IPS-NIHi7 (cell line): Measurements from ENCODE around the gene SHROOM3.

ENCODE experiments used
- DNase-seq: peaks from one replicate; pipeline ENCODE4 v3.0.0; 2012; ENCODE audit warnings: mixed read lengths; ENCODE audit errors: extremely low spot score

SHROOM3 gene

DNA sequence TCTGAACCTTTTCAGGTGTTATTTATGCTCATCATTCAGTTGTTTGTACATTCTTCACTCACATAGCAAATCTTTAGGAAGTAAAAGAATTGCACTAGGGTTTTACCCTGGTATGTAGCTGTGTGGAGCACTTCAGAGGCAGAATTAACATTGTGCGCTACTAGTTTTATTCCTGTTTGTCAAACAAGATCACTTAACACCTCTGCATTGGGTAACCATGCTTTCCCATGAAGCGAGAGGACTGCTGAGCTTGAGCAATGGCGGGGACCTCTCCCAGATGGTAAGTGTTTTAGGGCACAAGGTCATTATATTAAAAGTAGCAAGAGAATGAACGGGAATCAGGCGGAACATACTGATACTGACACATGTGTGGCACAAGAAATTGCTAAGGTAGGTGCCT lies 59.2 kb downstream of the SHROOM3 start:
- DNase-seq: no peak

- no peak for DNase-seq
Observed at GRCh38 chr4:76494871-76495590, 60.0 kb downstream of the SHROOM3 start.

- no peak for DNase-seq
Observed at GRCh38 chr4:76498550-76498949, 63.5 kb downstream of the SHROOM3 start.

GRCh38 chr4:76499461-76499860 lies 64.4 kb downstream of the SHROOM3 start:
- DNase-seq: no peak

DNA sequence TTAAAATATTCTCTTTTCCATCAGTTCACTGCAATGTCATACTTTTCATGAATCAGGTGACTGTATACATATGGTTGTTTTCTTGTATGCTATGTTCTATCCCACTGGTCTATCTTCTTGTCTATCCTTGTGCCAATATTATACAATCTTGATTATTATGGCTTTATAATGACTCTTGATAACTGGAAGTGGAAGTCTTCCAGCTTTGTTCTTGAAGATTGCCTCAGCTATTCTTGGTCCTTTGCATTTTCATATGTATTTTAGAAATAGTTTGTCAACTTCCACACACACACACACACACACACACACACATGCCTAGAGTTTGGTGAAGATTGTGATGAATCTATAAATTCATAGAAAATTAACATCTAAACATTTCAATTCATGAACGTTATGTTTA lies 67.9 kb downstream of the SHROOM3 start:
- no peak for DNase-seq

- peak; percentile 46 for DNase-seq
Observed at GRCh38 chr4:76504613-76505465, 69.8 kb downstream of the SHROOM3 start.

DNA sequence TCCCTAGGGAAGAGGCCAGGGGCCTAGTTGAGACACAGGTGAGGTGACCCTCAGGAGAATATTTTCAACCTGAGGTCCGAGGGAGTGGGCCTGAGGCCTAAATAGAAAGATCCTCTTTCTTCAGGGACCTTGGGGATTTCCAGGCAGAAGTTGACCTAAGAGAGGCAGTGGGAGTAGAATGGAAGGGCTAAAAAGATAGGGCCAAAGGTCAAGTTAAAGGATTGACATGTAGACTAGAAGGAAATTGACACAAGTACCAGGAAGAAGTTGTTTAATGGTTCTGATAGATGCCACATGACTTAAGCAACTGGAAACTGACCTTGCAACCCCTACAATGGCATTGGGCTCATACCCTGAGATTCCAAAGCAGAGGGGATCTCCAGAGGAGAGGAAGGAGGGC lies 76.9 kb downstream of the SHROOM3 start:
- no peak for DNase-seq

DNA sequence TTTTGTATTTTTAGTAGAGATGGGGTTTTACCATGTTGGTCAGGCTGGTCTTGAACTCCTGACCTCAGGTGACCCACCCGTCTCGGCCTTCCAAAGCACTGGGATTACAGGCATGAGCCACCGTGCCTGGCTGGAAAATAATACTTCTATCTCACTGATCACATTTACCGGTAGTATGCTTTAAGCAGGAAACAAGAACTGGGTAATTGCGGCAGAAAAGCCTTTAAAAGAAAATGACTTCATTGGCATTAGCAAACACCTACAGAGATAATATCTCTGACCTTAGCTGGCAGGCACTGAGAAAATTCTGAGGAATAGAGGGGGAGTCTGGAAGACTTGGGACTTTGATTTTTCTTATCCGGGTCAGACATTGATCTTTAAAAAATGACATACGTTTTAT lies 78.5 kb downstream of the SHROOM3 start:
- DNase-seq: no peak

GRCh38 chr4:76514087-76514486 lies 79.1 kb downstream of the SHROOM3 start:
- DNase-seq: no peak

DNA sequence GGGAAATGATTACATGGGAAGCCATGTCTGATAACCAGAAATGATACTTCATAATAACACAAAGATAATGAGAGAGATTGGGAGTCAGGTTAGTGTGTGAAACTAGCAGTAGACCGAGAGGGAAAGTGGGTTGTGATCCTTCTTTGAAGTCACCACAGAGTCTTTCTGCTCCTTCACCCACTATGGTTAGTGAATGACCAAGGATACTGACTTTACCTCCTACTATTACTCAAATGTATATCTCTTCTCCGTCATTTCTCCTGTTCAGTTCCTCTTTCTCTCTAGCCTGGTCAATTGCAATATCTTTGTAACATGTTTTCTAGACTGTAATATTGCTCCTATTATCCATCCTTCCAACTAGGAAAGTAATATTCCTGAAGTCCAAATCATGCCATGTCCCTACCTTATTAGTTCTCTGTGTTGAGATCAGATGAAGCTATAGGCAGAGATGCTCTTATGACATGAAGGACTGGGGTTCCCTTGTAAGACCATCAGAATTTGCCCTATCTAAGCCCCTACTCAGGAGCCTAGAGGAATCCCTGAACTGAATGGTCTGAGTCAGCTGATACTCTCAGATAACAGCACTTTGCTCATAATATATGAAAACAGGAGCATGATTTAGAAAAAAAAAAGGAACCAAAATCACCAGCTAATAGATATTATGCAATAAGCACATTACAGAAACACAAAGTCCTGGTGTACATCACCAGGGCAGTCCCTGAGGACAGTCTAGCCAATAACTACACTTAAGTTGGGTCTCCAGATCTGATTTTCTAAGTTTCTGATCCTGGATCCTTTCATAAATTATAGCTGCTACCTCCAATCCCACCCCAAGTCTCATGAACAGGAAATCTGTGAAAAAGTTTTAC lies 81.2 kb downstream of the SHROOM3 start:
- no peak for DNase-seq

DNA sequence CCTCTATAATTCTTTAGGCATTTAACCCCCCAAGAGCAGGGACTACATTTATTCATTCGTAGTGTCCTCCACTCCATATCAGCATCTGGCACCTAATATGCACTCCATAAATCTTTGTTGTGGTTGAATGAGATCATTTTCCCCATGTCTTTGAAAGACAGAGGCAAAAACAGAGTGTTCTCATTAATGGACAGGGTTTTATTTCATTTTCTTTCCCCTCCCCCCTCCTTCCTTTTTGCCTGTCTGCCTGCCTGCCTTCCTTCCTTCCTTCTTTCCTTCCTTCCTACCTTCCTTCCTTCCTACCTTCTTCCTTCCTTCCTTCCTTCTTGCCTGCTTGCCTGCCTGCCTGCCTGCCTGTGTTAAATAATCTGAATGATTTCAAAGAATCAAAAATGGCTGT lies 83.2 kb downstream of the SHROOM3 start:
- DNase-seq: no peak

DNA sequence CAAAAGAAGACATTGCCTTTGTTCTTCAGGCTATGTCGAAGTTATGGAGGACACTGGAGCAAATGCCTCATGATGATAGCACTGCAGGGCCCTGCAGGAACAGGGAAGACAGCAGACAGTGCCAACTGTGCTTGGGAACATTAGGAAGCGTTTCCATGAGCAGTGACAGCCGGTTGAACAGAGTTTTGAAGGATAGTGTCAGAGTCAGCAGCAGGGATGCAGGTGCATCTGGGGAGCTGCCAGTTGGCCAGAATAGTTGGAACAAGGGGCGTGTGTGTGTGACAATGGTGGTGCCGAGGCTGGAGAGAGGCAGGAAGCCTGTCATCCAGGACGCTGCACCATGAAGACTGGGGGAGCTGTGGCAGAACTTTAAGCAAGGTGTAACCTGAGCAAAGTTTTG lies 88.6 kb downstream of the SHROOM3 start:
- no peak for DNase-seq

DNA sequence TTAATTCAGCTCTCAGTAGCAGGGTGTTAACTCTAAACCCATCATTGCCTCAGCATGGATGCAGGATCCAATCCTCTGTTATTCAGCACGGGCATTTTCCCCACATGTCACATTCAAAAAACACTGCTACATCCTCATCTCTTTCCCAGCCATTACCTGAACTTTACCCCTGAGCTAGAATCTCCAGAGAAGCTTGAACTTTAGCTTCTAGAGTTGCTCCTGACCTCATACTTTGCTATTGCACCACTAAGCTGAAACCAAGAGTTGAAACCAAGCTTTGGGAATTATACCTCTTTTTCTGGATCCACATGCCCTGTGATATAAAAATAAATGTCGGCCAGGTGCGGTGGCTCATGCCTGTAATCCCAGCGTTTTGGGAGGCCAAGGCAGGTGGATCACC lies 90.7 kb downstream of the SHROOM3 start:
- no peak for DNase-seq

DNA sequence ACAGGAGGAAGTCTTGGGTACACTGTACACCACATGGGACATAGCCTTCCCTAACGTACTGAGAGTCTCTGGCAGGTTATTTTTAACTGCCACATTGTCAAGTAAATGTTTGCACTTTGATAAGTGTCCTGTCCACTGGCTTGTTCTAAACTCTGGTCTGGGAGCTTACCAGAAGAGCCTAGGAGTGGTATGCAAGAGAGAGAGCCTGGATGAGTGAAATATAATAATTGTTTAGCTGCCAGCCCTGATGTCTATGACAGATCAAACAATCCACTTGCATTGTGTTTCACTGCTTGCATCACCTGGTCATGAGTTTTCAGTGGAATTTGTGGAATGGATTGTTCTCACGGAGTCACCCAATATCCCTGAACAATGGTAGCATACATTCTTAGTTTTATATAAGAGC lies 91.6 kb downstream of the SHROOM3 start:
- DNase-seq: no peak

DNA sequence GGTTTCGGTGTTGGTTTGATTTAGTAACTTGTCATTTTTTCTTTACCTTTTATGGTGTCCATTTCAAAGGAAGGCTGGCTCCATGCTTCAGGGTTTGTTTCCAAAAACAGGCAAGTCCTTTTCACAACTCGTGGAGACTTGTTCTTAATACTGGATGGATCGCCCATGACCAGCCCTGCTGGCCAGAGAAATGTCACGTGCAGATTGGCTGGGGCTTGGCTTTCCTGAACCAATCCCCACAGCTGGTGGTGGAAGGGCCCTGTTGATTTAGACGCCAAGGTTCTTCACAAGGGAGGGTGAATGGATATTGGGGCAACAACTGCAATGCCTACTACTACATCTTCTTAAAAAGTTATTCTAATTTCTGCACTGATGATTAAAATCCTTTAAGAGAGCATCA lies 92.6 kb downstream of the SHROOM3 start:
- DNase-seq: no peak

GRCh38 chr4:76531597-76531996 lies 96.6 kb downstream of the SHROOM3 start:
- DNase-seq: no peak

GRCh38 chr4:76532805-76533204 lies 97.8 kb downstream of the SHROOM3 start:
- no peak for DNase-seq

- DNase-seq: no peak
Observed at GRCh38 chr4:76533314-76533713, 98.3 kb downstream of the SHROOM3 start.

DNA sequence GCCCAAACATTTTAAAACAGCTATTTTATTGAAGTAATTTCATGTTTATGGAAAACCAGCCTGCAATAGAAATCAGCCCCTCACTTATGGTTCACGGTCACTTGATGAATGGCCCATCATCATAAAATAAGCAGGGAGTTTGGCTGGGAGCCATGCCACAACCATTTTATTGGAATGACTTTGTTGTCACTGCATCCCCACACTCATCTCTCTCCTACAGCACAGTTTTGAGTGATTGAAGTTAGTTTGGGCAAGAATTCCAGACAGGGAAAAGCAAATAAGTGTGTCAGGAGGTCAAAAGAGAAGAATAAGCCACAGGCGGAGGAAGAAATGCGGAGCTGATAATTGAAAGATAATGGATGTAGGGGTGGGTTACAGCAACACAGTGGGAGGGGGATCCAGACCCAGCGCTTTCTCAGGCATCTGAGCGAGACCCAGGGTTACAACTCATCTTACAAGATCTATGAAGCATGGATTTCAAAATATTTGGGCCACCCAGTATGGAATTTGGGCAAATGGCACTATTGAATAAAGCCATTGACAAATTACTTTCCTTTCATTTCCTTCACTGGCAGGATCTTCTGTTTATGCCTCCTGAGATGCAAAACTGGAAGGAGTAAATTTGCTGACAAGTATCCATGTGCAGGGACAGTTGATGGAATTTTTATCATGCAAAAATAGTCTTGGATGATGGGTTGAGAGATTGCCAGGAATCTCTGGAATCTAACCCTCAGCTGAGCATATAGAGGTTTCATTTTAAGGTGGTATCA lies 100.8 kb downstream of the SHROOM3 start:
- no peak for DNase-seq

DNA sequence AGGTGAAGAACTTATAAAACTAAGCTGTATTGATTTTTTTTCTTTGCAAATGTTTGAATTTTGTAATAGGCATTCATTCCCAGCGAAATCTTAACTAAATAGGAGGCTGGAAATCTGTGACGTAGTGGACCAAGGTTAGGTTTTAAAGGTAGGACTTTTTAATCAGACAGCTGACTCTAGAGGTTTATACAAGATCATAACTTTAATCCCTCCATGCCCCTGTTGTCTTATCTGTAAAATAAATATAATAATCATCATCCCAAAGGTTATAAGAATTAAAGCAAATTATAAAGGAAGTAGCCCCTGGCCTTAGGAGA lies 101.3 kb downstream of the SHROOM3 start:
- DNase-seq: no peak

- DNase-seq: no peak
Observed at GRCh38 chr4:76538296-76538695, 103.3 kb downstream of the SHROOM3 start.

DNA sequence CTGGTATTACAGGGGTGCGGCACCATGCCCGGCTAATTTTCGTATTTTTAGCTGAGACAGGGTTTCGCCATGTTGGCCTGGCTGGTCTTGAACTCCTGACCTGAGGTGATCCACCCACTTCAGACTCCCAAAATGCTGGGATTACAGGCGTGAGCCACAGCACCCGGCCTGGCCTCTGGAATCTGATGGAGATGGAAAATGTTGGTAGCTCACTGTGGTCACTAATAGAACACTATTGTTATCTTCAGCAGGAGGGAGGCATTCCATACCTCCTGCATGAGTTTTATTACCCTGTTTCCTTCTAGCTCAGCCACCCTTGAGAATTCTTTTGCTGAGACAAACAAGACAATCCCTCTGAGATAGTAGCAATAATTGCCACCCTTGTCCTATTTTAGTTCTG lies 105.0 kb downstream of the SHROOM3 start:
- peak; percentile 41 for DNase-seq
